WTC11 (cell line): ENCODE results near the gene ITGA3. TPM values are rescaled to one million over a fixed set of nuclear protein-coding genes. Genes with fewer than 3 reads are reported as not detected.

Source experiments
- ATAC-seq: fragments of 200-7000 bp; cut with Tn5 transposase; 2 replicates; pipeline ENCODE4 v1.10.0; 2021; ENCODE audit warnings: mild to moderate bottlenecking, moderate library complexity
- CTCF ChIA-PET: fragments of 300-600 bp; sonication (Branson Sonifier 250); formaldehyde crosslinking; loops from one replicate; lab custom pipeline; 2021; ENCODE audit warnings: antibody characterized with exemption; lab: Charles Lee
- POLR2A ChIA-PET: fragments of 350-600 bp; sonication (Branson Sonifier 250); formaldehyde crosslinking; loops from one replicate; lab custom pipeline; 2021; ENCODE audit warnings: antibody characterized with exemption; lab: Charles Lee
- DNase-seq: peaks from one replicate; pipeline ENCODE4 v3.0.0; 2021; ENCODE audit warnings: low spot score
- H3K27ac Mint-ChIP-seq: 2 replicates; pipeline ENCODE4 v1.8.0; 2021; ENCODE audit warnings: mixed read lengths
- H3K27me3 Mint-ChIP-seq: 2 replicates; pipeline ENCODE4 v1.8.0; 2021; ENCODE audit warnings: low read depth, mild to moderate bottlenecking, moderate library complexity, mixed read lengths
- H3K36me3 Mint-ChIP-seq: 2 replicates; pipeline ENCODE4 v1.8.0; 2021; ENCODE audit warnings: mixed read lengths
- H3K4me1 Mint-ChIP-seq: 2 replicates; pipeline ENCODE4 v1.8.0; 2022; ENCODE audit warnings: mixed read lengths
- H3K4me3 Mint-ChIP-seq: 2 replicates; pipeline ENCODE4 v1.8.0; 2021; ENCODE audit warnings: mild to moderate bottlenecking, moderate library complexity, mixed read lengths
- H3K9me3 Mint-ChIP-seq: 2 replicates; pipeline ENCODE4 v1.8.0; 2021; ENCODE audit warnings: mixed read lengths
- ATF3 ChIP-seq: sonication (generic); formaldehyde crosslinking; conservative IDR thresholded peaks from 2 replicates; pipeline ENCODE4 v1.8.1; 2022; ENCODE audit warnings: mild to moderate bottlenecking, missing genetic modification reagents
- CBFB ChIP-seq: sonication (generic); formaldehyde crosslinking; IDR thresholded peaks from 2 replicates; pipeline ENCODE4 v1.8.1; 2022; ENCODE audit warnings: mild to moderate bottlenecking, low read depth, missing genetic modification reagents
- CDX4 ChIP-seq: fragments of 250-450 bp; sonication (Bioruptor Pico); IDR thresholded peaks from 2 replicates; pipeline ENCODE4 v1.9.0; 2021; ENCODE audit warnings: moderate library complexity, mild to moderate bottlenecking, inconsistent platforms, borderline replicate concordance
- CREB1 ChIP-seq: sonication (generic); formaldehyde crosslinking; IDR thresholded peaks from 2 replicates; pipeline ENCODE4 v1.8.0; 2023; ENCODE audit warnings: mild to moderate bottlenecking, missing genetic modification reagents
- E2F4 ChIP-seq: sonication (generic); formaldehyde crosslinking; IDR thresholded peaks from 2 replicates; pipeline ENCODE4 v1.8.1; 2022; ENCODE audit warnings: low read depth, mild to moderate bottlenecking, moderate library complexity, missing genetic modification reagents, borderline replicate concordance
- E2F5 ChIP-seq: sonication (generic); formaldehyde crosslinking; IDR thresholded peaks from 2 replicates; pipeline ENCODE4 v1.8.1; 2022; ENCODE audit warnings: mild to moderate bottlenecking, moderate library complexity, missing genetic modification reagents
- ETV6 ChIP-seq: sonication (generic); formaldehyde crosslinking; IDR thresholded peaks from 2 replicates; pipeline ENCODE4 v1.8.1; 2022; ENCODE audit warnings: mild to moderate bottlenecking, missing genetic modification reagents
- FOXK1 ChIP-seq: sonication (generic); formaldehyde crosslinking; IDR thresholded peaks from 2 replicates; pipeline ENCODE4 v1.8.0; 2022; ENCODE audit warnings: mild to moderate bottlenecking, moderate library complexity, missing genetic modification reagents
- FOXP4 ChIP-seq: sonication (generic); formaldehyde crosslinking; IDR thresholded peaks from 2 replicates; pipeline ENCODE4 v1.8.0; 2022; ENCODE audit warnings: mild to moderate bottlenecking, missing genetic modification reagents
- GRHL2 ChIP-seq: fragments of 250-450 bp; sonication (Bioruptor Pico); IDR thresholded peaks from 2 replicates; pipeline ENCODE4 v1.8.0; 2022; ENCODE audit warnings: mild to moderate bottlenecking, moderate library complexity; ENCODE audit not compliant: insufficient replicate concordance, severe bottlenecking
- GTF2I ChIP-seq: fragments of 250-450 bp; sonication (Bioruptor Pico); conservative IDR thresholded peaks from 2 replicates; pipeline ENCODE4 v1.4.0; 2021; ENCODE audit warnings: mild to moderate bottlenecking
- HMGA2 ChIP-seq: fragments of 250-450 bp; sonication (Bioruptor Pico); IDR thresholded peaks from 2 replicates; pipeline ENCODE4 v1.4.0; 2021; ENCODE audit warnings: mild to moderate bottlenecking, moderate library complexity
- HMGXB4 ChIP-seq: sonication (generic); formaldehyde crosslinking; IDR thresholded peaks from 2 replicates; pipeline ENCODE4 v1.8.1; 2023; ENCODE audit warnings: mild to moderate bottlenecking, moderate library complexity, missing genetic modification reagents
- JAZF1 ChIP-seq: fragments of 250-450 bp; sonication (Bioruptor Pico); IDR thresholded peaks from 2 replicates; pipeline ENCODE4 v1.9.0; 2021; ENCODE audit warnings: moderate library complexity, mild to moderate bottlenecking, inconsistent platforms
- KAT7 ChIP-seq: sonication (generic); formaldehyde crosslinking; IDR thresholded peaks from 2 replicates; pipeline ENCODE4 v1.8.1; 2023; ENCODE audit warnings: missing genetic modification reagents, mild to moderate bottlenecking, borderline replicate concordance
- MLX ChIP-seq: sonication (generic); formaldehyde crosslinking; IDR thresholded peaks from 2 replicates; pipeline ENCODE4 v1.8.1; 2023; ENCODE audit warnings: mild to moderate bottlenecking, missing genetic modification reagents, moderate library complexity
- MXD4 ChIP-seq: fragments of 250-450 bp; sonication (Bioruptor Pico); IDR thresholded peaks from 2 replicates; pipeline ENCODE4 v1.8.0; 2021; ENCODE audit warnings: mild to moderate bottlenecking, moderate library complexity, borderline replicate concordance
- NR2C2 ChIP-seq: sonication (generic); formaldehyde crosslinking; IDR thresholded peaks from 2 replicates; pipeline ENCODE4 v1.8.0; 2022; ENCODE audit warnings: mild to moderate bottlenecking, missing genetic modification reagents
- PRRX2 ChIP-seq: fragments of 250-450 bp; sonication (Bioruptor Pico); IDR thresholded peaks from 2 replicates; pipeline ENCODE4 v1.8.0; 2021; ENCODE audit warnings: mild to moderate bottlenecking
- SMAD4 ChIP-seq: sonication (generic); formaldehyde crosslinking; IDR thresholded peaks from 2 replicates; pipeline ENCODE4 v1.8.0; 2022; ENCODE audit warnings: mild to moderate bottlenecking, missing genetic modification reagents
- SP1 ChIP-seq: sonication (generic); formaldehyde crosslinking; conservative IDR thresholded peaks from 2 replicates; pipeline ENCODE4 v1.8.1; 2022; ENCODE audit warnings: missing genetic modification reagents
- TCF7 ChIP-seq: sonication (generic); formaldehyde crosslinking; IDR thresholded peaks from 2 replicates; pipeline ENCODE4 v1.8.0; 2022; ENCODE audit warnings: mild to moderate bottlenecking, low read depth, missing genetic modification reagents, moderate library complexity
- TP53 ChIP-seq: sonication (generic); formaldehyde crosslinking; IDR thresholded peaks from 2 replicates; pipeline ENCODE4 v1.8.1; 2023; ENCODE audit warnings: mild to moderate bottlenecking, missing genetic modification reagents
- ZBTB43 ChIP-seq: sonication (generic); formaldehyde crosslinking; IDR thresholded peaks from 2 replicates; pipeline ENCODE4 v1.8.1; 2023; ENCODE audit warnings: mild to moderate bottlenecking, missing genetic modification reagents
- ZNF121 ChIP-seq: sonication (generic); formaldehyde crosslinking; IDR thresholded peaks from 2 replicates; pipeline ENCODE4 v1.8.0; 2023; ENCODE audit warnings: missing genetic modification reagents
- ZNF317 ChIP-seq: sonication (generic); formaldehyde crosslinking; IDR thresholded peaks from 2 replicates; pipeline ENCODE4 v1.8.1; 2023; ENCODE audit warnings: low read depth, mild to moderate bottlenecking, moderate library complexity, missing genetic modification reagents, borderline replicate concordance
- ZNF396 ChIP-seq: fragments of 250-450 bp; sonication (Bioruptor Pico); IDR thresholded peaks from 2 replicates; pipeline ENCODE4 v1.8.0; 2021; ENCODE audit warnings: mild to moderate bottlenecking, moderate library complexity, borderline replicate concordance
- ZNF416 ChIP-seq: fragments of 250-450 bp; sonication (Bioruptor Pico); IDR thresholded peaks from 2 replicates; pipeline ENCODE4 v1.9.0; 2021; ENCODE audit warnings: mild to moderate bottlenecking, inconsistent platforms
- total RNA-seq: library from RNA; stranded (reverse); gene quantifications from 3 replicates; pipeline ENCODE4 v1.2.3, GENCODE V29; 2021

The ITGA3 gene
- total RNA-seq, 1 experiment from 2014 or later: 35.3 TPM

- CTCF ChIA-PET: interaction anchor here (0.9 to 4.6 kb wide), 3 partner anchors 11 to 56 kb away, joined by 4 to 118 read pairs (median 7); no protein-coding TSS in a partner anchor
Observed at GRCh38 chr17:50096092-50096491, 40.2 kb downstream of the ITGA3 start.

GRCh38 chr17:50096758-50097157, 40.8 kb downstream of the ITGA3 start:
- ChIA-PET CTCF (interaction anchor here (0.8 to 4.6 kb wide), 3 partner anchors 9 to 73 kb away, joined by 3 to 118 read pairs (median 3); no protein-coding TSS in a partner anchor), POLR2A (no interaction called here)
- TF ChIP-seq JAZF1 (CRISPR knock-in tag) (no peak), HMGXB4 (no peak), CREB1 (CRISPR knock-in tag) (no peak), MXD4 (CRISPR knock-in tag) (no peak), FOXP4 (CRISPR knock-in tag) (no peak), CDX4 (CRISPR knock-in tag) (no peak), MLX (CRISPR knock-in tag) (no peak), ZNF416 (CRISPR knock-in tag) (no peak), E2F4 (no peak), ZBTB43 (CRISPR knock-in tag) (no peak), ATF3 (no peak), ETV6 (no peak), PRRX2 (CRISPR knock-in tag) (no peak), HMGA2 (CRISPR knock-in tag) (no peak), E2F5 (CRISPR knock-in tag) (no peak)

More at GRCh38 chr17:50096092-50096491, 40.2 kb downstream of the ITGA3 start:
- Mint-ChIP-seq H3K27me3 (no peaks in the 10 kb centered on the region), H3K9me3 (no peaks in the 10 kb centered on the region), H3K36me3 (no peaks in the 10 kb centered on the region), H3K4me3 (peak overlapping the region; percentile 97), H3K27ac (no peak overlapping the region; the same call in 1 of the 2 replicates), H3K4me1 (peaks cover 12% of the 10 kb centered on the region)
- POLR2A ChIA-PET: interaction anchor here (0.6 kb wide), 1 partner anchor 11 kb away, joined by 5 read pairs; no protein-coding TSS in a partner anchor
- no peak for TF ChIP-seq JAZF1 (CRISPR knock-in tag)
- TF ChIP-seq KAT7 (CRISPR knock-in tag): no peak
- TF ChIP-seq PRRX2 (CRISPR knock-in tag): no peak
- TF ChIP-seq FOXK1: no peak
- no peak for TF ChIP-seq TCF7 (CRISPR knock-in tag)
- TF ChIP-seq ZNF121 (CRISPR knock-in tag): no peak
- no peak for TF ChIP-seq TP53 (CRISPR knock-in tag)
- no peak for TF ChIP-seq SMAD4 (CRISPR knock-in tag)
- TF ChIP-seq ZNF396 (CRISPR knock-in tag): no peak
- no peak for TF ChIP-seq GTF2I (CRISPR knock-in tag)
- no peak for TF ChIP-seq ATF3
- TF ChIP-seq SP1 (CRISPR knock-in tag): no peak
- no peak for TF ChIP-seq GRHL2 (CRISPR knock-in tag)
- TF ChIP-seq ZNF317 (CRISPR knock-in tag): no peak
- no peak for TF ChIP-seq E2F5 (CRISPR knock-in tag)
- no peak for TF ChIP-seq CBFB (CRISPR knock-in tag)
- no peak for TF ChIP-seq NR2C2
- DNase-seq (no peak), ATAC-seq (no peak)

More at GRCh38 chr17:50096758-50097157, 40.8 kb downstream of the ITGA3 start:
- peak overlapping the region; percentile 16; the same call in 1 of the 2 replicates for H3K4me3 Mint-ChIP-seq
- no peaks in the 10 kb centered on the region for H3K27me3 Mint-ChIP-seq
- H3K36me3 Mint-ChIP-seq: no peaks in the 10 kb centered on the region
- H3K9me3 Mint-ChIP-seq: no peaks in the 10 kb centered on the region
- H3K4me1 Mint-ChIP-seq: peaks cover 18% of the 10 kb centered on the region
- ATAC-seq: no peak
- H3K27ac Mint-ChIP-seq: no peak overlapping the region
- DNase-seq: no peak
